SK-N-SH (cell line): ENCODE results near the gene GABRQ.

ENCODE experiments used
- FOXM1 ChIP-seq: IDR thresholded peaks from 2 replicates; pipeline ENCODE4 v1.4.0; 2012; ENCODE audit warnings: low read depth, mild to moderate bottlenecking
- GATA2 ChIP-seq: sonication (generic); formaldehyde crosslinking; IDR thresholded peaks from 2 replicates; pipeline ENCODE4 v1.5.0; 2020; ENCODE audit warnings: mild to moderate bottlenecking, missing genetic modification reagents
- POLR2AphosphoS5 ChIP-seq: IDR thresholded peaks from 2 replicates; pipeline ENCODE4 v1.6.1; 2012; ENCODE audit warnings: low read depth, low read length
- RCOR1 ChIP-seq: fragments of 150-350 bp; IDR thresholded peaks from 2 replicates; pipeline ENCODE4 v1.6.1; 2017; ENCODE audit warnings: antibody characterized with exemption, low read length
- RFX5 ChIP-seq: IDR thresholded peaks from 2 replicates; pipeline ENCODE4 v1.6.1; 2012; ENCODE audit warnings: mild to moderate bottlenecking, improper control_type of control experiment, low read length
- TF ChIP-seq, protein P1 (sequence below): fragments of 150-350 bp; IDR thresholded peaks from 2 replicates; pipeline ENCODE4 v1.6.1; 2017; ENCODE audit warnings: antibody characterized with exemption, low read length, low read depth, borderline replicate concordance
- TF ChIP-seq, protein P2 (sequence below): fragments of 200-600 bp; sonication (generic); IDR thresholded peaks from 2 replicates; pipeline ENCODE4 v1.6.1; 2017; ENCODE audit warnings: antibody characterized with exemption, mild to moderate bottlenecking, moderate library complexity
- TF ChIP-seq, protein P3 (sequence below): IDR thresholded peaks from 2 replicates; pipeline ENCODE4 v1.4.0; 2012; ENCODE audit warnings: low read depth
- TF ChIP-seq, protein P4 (sequence below): IDR thresholded peaks from 2 replicates; pipeline ENCODE4 v1.4.0; 2012; ENCODE audit warnings: low read depth, borderline replicate concordance

DNA sequence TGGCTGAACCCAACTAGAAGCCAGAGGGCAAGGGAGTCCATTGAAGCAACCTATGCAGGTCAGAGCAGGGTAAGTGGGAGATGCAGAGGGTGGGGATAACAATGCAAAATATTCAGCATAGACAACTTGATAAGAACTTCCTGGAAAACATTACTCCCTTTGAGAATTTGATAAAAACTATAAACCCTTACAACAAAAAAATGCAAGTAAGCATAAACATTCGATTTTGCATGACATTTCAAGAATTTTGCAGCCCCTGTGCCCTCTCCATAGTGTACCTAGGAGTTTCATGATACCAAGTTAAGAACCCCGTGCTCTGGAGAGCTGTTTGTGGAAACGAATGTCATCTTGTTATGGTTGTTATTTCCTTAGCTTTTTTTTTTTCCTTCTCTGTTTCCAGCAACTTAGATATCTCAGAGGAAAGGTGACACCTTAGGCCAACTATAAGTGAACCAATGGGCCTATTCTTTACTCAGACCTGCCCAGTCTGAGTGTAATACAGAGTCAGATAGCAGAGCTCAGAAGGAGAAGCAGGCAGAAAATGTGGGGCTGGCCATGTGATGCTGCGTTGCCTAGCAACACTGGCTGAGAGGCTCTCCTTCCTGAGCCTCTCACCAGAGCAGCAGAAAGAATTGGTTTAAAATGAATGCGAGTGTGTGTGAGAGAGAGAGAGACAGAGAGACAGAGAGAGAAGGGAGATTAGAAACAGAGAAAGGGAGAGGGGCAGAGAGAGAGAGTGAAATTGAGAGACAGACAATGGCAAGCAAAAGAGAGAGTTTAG, 36.7 kb upstream of the GABRQ start:
- TF ChIP-seq FOXM1: no peak
- TF ChIP-seq, protein P1, sequence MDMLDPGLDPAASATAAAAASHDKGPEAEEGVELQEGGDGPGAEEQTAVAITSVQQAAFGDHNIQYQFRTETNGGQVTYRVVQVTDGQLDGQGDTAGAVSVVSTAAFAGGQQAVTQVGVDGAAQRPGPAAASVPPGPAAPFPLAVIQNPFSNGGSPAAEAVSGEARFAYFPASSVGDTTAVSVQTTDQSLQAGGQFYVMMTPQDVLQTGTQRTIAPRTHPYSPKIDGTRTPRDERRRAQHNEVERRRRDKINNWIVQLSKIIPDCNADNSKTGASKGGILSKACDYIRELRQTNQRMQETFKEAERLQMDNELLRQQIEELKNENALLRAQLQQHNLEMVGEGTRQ: no peak
- TF ChIP-seq, protein P2, sequence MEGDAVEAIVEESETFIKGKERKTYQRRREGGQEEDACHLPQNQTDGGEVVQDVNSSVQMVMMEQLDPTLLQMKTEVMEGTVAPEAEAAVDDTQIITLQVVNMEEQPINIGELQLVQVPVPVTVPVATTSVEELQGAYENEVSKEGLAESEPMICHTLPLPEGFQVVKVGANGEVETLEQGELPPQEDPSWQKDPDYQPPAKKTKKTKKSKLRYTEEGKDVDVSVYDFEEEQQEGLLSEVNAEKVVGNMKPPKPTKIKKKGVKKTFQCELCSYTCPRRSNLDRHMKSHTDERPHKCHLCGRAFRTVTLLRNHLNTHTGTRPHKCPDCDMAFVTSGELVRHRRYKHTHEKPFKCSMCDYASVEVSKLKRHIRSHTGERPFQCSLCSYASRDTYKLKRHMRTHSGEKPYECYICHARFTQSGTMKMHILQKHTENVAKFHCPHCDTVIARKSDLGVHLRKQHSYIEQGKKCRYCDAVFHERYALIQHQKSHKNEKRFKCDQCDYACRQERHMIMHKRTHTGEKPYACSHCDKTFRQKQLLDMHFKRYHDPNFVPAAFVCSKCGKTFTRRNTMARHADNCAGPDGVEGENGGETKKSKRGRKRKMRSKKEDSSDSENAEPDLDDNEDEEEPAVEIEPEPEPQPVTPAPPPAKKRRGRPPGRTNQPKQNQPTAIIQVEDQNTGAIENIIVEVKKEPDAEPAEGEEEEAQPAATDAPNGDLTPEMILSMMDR: no peak
- no peak for TF ChIP-seq RFX5
- TF ChIP-seq, protein P3, sequence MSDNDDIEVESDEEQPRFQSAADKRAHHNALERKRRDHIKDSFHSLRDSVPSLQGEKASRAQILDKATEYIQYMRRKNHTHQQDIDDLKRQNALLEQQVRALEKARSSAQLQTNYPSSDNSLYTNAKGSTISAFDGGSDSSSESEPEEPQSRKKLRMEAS: no peak
- no peak for TF ChIP-seq GATA2 (CRISPR knock-in tag)
- TF ChIP-seq, protein P4, sequence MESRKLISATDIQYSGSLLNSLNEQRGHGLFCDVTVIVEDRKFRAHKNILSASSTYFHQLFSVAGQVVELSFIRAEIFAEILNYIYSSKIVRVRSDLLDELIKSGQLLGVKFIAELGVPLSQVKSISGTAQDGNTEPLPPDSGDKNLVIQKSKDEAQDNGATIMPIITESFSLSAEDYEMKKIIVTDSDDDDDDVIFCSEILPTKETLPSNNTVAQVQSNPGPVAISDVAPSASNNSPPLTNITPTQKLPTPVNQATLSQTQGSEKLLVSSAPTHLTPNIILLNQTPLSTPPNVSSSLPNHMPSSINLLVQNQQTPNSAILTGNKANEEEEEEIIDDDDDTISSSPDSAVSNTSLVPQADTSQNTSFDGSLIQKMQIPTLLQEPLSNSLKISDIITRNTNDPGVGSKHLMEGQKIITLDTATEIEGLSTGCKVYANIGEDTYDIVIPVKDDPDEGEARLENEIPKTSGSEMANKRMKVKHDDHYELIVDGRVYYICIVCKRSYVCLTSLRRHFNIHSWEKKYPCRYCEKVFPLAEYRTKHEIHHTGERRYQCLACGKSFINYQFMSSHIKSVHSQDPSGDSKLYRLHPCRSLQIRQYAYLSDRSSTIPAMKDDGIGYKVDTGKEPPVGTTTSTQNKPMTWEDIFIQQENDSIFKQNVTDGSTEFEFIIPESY: no peak
- TF ChIP-seq RCOR1: no peak
- no peak for TF ChIP-seq POLR2AphosphoS5
